NCI-H146 treated with DMSO at 0.1 percent for 48 hours (cell line): Measurements from ENCODE around the gene PAK1IP1.
A peak's percentile ranks its signal among the peaks of the same experiment; 100 is the strongest.
"Not testable (repeated sequence)": the region's sequence is repeated elsewhere in the genome, so short reads cannot be mapped to it uniquely, and the experiment has no call there.

Experiments
- DNase-seq: peaks from one replicate; lab custom pipeline; 2025; ENCODE audit not compliant: unreplicated experiment; lab: John Stamatoyannopoulos, UW

The PAK1IP1 gene

GRCh38 chr6:10694302-10695085, at the start of gene PAK1IP1, which contains the start of gene C6orf52:
Gene PAK1IP1, plus strand, starts transcription at chr6:10694972. Its CDS starts 14 bp downstream, at chr6:10694986.
Gene C6orf52, minus strand, starts transcription at chr6:10694616. Its CDS starts 7,066 bp downstream, at chr6:10687550.
- peak; percentile 94 for DNase-seq

- no peak for DNase-seq
Measured at GRCh38 chr6:10655508-10656055, 39.2 kb upstream of the PAK1IP1 start.

- no peak for DNase-seq
Measured at GRCh38 chr6:10658910-10659698, 35.7 kb upstream of the PAK1IP1 start.

- peak; percentile 12 for DNase-seq
Measured at GRCh38 chr6:10659699-10660348, 34.9 kb upstream of the PAK1IP1 start.

- DNase-seq = not testable (repeated sequence)
Measured at GRCh38 chr6:10660431-10661191, 34.2 kb upstream of the PAK1IP1 start.

- DNase-seq = no peak
Measured at GRCh38 chr6:10662207-10662606, 32.6 kb upstream of the PAK1IP1 start.

GRCh38 chr6:10662742-10663141, 32.0 kb upstream of the PAK1IP1 start:
- no peak for DNase-seq

GRCh38 chr6:10665595-10665994, 29.2 kb upstream of the PAK1IP1 start:
- DNase-seq = not testable (repeated sequence)

- no peak for DNase-seq
Measured at GRCh38 chr6:10668126-10668917, 26.4 kb upstream of the PAK1IP1 start.

- no peak for DNase-seq
Measured at GRCh38 chr6:10676403-10676802, 18.4 kb upstream of the PAK1IP1 start.

- no peak for DNase-seq
Measured at GRCh38 chr6:10678456-10678855, 16.3 kb upstream of the PAK1IP1 start.

- DNase-seq = no peak
Measured at GRCh38 chr6:10681795-10682194, 13.0 kb upstream of the PAK1IP1 start.

GRCh38 chr6:10682355-10682988, 12.3 kb upstream of the PAK1IP1 start:
- no peak for DNase-seq

- no peak for DNase-seq
Measured at GRCh38 chr6:10684618-10685017, 10.2 kb upstream of the PAK1IP1 start.

GRCh38 chr6:10685092-10685915, 9.5 kb upstream of the PAK1IP1 start:
- DNase-seq = no peak

GRCh38 chr6:10686901-10687300, 7.9 kb upstream of the PAK1IP1 start:
- DNase-seq = no peak

- peak; percentile 40 for DNase-seq
Measured at GRCh38 chr6:10687582-10687981, 7.2 kb upstream of the PAK1IP1 start.
